Middle frontal gyrus (tissue), 1 donor: ENCODE data around the gene TREML1.

Experiments used
- DNase-seq: peaks from one replicate; pipeline ENCODE4 v3.0.0-alpha.2; 2015; ENCODE audit warnings: low spot score; ENCODE audit errors: extremely low spot score

The TREML1 gene

DNA sequence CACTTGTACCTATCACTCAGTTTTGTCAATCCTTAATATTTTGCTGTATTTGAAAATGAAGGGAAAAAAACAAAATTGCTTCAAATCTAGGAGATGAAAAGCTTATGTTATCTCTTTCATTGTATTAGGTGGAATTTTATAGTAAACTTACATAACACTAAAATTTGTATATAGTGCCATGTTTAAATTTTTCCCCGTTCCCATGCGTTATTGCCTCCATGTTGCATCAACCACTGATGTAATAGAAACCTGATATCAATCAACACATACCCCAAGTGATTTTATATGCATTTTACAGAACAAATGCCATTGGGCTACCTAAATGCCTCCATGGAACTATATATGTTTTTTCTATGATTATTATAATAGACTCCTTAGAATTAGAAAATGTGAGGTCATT is 23.5 kb upstream of the TREML1 start:
- no peak for DNase-seq

DNA sequence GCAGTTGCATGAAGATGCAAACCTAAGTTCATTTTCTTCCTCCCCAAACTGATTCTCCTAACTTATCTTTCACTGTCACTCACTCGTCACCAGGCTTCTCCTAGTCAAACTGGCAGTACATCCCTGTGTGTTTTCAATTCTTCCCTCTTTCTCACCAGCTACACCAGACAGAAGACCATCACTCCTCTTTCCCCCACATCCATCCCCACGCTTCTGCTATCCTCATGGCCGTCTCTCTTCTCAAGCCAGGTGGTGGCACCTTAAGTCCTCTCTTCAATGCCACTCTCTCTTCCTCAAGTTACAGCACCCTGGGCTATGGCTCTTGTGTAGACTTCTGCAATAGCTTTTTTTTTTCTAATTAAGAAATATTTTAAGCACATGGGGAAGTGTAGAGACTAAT is 23.1 kb upstream of the TREML1 start:
- no peak for DNase-seq

DNA sequence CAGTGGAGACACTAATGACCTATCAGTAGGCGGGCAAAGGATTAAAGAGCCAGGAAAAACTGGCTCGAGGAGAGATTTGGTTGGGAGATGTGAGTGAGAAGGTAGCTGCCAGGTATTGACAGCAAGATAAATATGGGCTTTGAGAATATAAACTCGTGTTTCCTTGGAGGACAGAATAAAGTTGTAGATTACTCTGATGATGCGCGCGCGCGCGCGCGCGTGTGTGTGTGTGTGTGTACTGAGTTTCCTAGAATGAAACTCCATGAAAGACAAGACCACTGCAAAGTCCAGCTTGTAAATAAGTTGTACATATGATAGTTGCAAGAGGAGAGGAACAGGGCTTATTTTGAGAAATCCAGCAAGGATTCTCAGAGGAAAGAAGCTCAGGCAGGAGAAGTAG is 22.0 kb upstream of the TREML1 start:
- DNase-seq, result no peak

DNA sequence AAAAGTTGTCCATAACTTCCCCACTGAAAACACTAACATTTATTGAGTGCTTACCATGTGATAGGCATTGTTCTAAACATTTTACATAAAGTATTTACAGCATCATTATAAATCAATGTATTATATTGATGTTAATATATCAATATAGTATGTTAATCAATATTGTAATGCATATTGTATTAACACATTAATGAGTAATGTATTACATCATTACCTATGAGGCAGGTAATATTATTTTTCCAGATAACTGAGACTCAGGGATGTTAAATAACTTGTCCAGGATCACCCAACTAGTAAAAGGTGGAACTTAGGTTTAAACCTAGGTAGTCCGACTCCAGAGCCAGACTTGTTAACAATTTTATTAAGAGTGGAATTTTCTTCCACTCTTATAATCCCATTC is 20.9 kb upstream of the TREML1 start:
- DNase-seq, result no peak

DNA sequence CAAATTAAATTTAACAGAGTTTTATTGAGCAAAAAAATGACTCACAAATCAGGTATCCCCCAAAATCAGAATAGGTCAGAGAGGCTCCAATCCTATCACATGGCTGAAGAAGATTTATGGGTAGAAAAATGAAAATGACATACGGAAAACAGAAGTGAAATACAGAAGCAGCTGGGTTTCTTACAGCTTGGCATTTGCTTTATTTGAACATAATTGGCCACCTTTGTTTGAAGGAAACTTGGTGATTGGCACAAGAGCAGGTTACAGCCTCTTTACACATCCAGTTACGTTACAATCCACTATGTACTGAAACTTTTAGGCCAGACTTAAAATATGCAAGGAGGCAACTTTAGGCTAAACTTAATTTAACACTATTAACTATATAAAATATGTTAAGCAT is 20.5 kb upstream of the TREML1 start:
- DNase-seq, result no peak

DNA sequence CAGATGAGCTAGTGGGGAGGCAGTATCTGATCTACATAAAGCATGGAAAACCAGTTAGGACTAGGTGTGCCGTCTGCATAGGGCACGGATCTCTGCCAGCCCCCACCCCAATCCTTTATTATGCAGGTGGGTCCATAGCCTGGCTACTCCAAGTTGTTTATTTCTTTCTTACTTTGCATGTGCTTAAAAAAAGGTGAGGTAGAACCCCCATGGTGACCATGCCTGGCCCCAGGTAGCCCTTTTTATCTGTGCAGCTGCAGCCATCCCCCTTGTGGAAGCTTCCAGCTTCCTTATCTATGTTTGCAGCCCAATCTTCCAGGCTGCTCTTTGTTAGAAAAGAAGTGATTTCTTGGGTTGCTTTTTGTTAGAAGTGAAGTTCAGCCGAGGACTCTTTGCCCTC is 17.8 kb upstream of the TREML1 start:
- DNase-seq, result no peak

DNA sequence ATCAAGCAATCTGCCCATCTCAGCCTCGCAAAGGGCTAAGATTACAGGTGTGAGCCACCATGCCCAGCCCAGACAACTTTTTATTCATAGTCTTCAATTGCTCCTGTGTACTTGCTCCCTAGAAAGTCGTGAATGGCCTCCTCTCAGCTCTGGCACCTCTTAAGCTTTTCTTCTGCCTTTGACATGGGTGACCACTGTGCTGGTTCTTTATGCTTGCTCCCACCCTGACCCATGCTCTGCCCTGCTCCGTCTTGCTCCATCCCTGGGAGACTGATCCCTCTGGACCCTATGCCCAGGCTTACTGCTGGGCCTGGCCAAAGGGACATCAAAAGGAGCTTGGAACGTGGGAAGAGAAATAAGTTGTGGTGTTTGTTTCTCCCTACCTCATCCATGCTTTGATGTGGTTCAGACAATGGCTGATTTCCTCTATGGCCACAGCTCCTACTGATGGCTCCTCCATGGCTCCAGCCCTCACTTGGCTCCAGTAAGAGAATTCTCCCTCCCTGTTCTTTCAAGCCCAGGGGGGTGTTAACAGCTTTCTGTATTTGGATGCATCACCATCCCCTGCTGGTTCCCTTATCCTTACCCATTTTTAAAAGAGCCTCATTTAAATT is 16.5 kb upstream of the TREML1 start:
- no peak for DNase-seq

DNA sequence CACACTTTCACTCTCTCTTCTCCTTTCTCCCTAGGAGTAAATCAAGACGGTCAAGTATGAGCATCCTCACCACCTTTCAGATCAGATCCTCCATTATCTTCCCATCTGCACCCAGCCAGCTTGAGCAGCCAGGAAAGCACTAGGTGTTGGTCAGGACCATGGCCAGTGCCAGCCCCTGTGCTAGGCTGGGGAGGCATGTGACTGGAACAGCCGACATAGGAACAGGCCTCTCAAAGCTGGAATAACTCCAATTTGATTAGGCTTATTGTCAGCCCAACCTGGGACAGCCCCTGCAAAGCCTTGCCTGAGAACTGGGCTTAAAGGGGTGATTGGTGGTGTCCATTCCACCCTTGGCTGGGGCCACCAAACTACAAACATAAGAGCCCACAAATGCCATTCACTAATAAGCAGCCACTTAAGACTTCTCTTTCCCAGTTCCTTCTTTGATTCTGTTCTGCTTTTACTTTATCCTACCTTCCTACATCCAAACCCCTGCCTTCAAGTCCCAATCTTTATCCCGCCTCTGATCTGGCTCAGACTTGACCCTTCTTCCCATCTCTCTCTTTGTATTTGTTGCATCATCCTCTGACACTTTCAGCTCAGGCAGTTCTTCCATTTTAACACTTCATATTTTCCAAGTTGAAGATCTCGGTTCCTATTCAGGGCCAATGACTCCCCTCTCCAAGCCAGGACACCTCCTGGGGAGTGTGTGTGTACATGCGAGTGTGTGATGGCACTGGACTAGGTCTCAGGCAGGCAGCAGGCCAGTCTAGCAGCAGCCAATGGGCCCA is 13.2 kb upstream of the TREML1 start:
- DNase-seq, result no peak

DNA sequence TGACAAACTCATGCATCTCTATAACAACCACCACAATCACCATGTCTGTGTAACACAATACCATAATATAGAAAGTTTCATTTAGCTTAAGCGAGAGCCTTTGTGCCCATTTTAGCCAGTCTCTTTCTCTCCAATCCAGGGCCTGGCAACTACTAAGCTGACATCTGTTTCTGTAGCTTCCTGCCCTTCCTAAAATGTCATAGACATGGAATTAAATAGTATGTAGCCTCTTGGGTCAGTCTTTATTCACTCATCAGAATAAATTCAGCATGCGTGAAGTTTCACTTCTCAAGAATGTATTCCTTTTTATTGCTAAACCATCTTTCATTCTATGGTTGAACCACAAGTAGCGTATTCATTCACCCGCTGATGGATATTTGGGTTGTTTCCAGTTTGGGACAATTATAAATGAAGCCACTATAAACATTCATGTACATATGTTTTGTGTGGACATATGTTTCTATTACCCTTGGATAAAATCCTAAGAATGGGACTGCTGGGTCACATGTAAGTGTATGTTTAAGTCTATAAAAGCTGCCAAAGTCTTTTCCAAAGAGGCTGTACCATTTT is 10.5 kb upstream of the TREML1 start:
- no peak for DNase-seq

DNA sequence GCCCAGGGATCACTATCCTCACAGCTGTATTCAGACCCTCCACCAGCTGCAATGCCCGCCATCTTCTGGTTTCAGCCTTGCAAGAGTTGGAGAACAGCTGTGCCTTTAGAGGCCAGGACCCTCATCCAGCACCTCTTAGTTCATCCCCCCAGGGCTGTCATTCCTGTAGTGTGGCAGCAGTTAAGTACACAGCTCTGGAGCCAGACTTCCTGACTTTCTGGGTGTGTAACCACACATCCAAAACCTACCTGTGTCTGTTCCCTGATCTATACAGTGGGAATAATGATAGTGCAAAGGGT is 9.2 kb upstream of the TREML1 start:
- no peak for DNase-seq

DNA sequence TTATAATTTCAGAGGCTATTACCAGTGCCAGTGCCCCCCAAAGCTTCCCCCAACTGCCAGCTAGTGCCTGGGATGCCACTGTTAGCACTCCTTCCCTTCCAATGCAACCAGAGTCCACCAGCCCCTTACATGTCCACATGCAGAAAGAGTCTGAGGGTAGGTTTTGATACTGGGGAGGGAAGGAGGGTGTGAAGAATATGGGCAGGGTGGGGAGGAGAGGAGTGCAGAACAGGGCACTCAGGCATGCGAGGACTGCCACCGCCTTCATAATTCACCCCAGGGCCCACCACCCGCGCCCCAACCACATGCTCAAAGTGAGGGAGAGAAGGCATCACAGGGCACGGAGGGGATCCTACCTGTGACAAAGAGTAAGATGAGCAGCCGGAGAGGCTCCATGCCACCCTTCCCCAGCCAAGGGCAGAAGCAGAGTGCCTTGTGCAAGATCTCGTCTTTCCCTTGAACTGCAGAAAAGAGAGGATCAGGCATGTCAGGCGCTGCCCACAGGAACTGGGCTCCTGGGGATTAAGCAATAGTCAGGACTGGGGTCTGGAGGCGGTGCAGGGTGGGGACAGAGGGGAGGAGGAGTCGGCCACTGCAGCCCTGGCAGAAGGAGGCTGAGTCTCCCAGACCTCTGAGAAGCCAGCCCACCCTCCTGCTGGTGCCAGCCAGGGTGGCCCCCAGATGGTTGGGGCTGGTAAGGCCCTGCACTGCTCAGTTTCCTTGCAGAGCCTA is 8.7 kb upstream of the TREML1 start, which contains the start of gene TREM2:
Gene TREM2, minus strand, starts transcription at position 430 of the 732 bp plus-strand sequence. Its CDS starts 34 bp downstream, at position 396.
- no peak for DNase-seq

DNA sequence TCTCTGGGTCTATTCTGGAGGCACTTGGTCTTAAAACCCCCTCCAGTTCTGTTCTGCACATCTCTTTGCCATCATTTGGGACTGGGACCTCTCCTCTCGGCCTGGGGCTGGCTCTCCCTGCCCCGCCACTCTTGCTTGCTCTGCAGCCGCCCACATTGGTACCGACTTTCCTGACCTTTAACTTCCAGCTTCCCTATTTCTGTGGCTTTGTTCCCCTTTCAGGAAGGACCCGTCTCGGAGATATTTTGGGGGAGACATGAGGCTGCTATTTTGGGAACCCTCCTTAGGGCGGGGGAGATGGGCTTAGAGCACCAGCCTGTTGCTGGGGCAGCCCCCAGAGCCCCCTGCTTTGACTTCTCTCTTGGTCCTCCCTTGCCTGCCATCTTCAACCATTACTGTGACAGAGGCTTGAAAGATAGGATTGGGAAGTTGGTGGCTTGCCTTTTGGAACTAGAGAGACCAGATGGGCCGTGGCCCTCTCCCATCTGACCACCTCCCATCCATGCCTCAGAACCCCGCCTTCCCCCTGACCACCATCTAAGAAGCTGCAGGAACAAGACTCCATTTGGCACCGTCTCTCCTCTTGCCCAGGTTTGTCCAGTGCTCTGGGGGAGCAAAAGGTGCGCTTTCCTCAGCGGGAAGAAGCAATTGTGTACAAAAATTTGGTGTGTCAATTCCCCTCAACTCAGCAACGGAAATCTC is 7.9 kb upstream of the TREML1 start:
- no peak for DNase-seq

DNA sequence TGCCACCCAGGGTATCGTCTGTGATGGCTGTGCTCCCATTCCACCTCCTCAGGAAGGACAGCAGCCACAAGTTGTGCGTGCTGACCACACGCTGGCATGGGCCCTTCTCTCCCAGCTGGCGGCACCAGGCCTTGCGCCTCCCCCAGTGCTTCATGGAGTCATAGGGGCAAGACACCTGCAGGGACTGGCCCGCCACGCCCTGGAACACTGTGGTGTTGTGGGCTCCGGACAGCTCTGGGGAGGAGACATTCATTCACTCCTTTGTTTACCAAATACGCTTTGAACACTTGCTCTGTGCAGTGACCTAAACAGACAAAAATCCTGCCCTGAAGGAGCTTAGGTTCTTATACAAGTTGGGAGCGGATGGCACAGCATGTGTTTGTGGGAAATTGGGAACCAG is 7.2 kb upstream of the TREML1 start:
- DNase-seq, result no peak

DNA sequence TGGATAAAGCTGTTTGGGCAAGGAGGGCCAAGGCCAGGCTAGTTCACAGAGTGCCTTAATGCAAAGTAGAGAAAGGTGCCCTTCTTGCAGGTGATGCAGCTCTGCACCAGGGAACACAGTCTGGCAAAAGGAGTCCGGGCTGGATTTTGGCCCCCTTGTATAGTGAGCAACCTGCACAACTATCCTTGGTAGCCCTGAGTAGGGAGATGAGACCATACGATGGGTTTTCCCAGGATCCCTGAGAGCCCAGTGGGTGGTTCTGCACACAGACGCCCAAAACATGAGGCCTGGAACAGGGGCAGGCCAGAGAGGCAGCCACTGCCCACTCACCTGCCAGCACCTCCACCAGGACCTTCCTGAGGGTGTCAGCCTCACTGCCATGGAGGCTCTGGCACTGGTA is 6.8 kb upstream of the TREML1 start:
- DNase-seq, result no peak

DNA sequence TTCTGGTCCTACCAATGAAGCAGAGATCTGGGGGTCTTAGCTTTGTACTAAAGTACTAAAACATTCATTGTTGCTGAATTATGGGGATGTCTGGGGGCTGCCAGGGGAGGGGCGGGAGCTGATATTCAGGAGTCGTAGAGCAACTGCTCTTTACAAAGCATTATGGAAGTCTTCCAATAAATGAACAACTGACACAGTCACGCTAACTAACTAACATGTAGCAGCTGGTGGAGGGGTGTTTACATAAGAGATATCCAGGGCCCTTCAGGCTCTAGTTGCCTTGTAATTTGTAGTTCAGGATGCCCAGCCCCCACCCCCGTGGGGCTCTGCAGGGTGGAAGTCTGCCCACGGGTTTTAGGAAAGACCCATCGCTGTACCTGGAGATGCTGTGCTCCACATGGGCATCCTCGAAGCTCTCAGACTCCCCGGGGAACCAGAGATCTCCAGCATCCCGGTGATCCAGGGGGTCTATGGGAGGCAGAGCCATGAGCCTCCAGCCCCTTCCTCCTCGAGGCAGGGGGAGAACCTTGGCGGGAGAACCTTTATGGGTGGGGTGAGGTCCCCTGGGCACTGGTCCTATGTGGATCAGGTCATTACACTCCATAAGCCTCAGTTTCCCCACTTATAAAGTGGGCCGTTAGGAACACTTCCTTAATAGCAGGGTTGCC is 5.4 kb upstream of the TREML1 start:
- no peak for DNase-seq

DNA sequence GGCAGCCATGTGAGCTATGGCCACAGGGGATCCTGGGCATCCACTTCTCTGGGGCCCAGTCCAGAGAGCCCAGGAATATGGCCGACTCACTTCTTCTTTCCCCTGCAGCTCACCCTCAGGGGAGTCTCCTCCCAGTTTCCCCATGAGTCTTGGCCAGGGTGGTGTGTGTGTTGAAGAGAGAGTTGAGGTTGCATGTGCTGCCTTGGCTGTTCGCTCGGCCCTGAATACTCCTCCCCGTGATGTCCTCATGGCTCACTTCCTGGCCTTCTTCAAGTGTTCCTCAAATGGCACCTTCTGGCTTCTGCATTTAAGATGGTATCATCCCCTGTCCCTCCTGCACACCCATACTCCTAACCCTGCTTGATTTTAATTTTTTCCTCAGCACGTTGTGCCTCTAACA is 3.2 kb upstream of the TREML1 start:
- DNase-seq, result no peak

DNA sequence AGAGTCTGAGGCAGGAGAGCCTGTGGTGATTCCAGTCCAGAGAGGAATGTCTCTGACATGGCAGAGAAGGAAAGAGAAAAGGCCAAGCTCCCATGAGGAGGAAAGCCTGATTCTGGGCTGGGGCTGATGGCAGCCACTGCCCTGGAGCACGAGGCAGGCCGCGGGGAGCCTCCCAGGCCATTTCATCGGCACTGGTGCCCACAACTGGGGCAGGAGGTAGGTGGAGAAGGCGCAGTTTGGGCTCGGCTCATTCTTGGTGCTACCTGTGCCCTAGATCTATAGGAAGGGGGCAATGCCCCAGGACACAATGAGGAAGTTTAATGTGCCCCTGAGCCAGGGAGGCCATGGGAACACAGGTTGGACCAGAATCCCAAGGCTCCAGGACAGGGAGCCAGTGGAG is 2.6 kb upstream of the TREML1 start:
- no peak for DNase-seq

DNA sequence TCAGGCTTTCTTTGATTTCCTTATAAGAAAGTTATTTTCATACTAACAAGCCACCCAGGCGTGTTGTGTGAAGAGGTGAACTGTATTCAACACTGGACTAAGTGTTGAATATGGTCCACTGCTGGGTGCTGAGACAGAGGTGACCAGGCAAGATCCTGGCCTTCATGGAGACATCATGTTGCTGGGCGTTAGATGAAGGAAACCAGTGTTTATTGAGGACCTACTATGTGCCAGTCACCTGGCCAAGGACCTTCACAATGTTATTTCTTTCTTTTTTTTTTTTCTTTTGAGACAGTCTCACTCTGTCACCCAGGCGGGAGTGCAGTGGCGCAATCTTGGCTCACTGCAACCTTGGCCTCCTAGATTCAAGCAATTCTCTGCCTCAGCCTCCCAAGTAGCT is 1.9 kb upstream of the TREML1 start:
- DNase-seq, result no peak

DNA sequence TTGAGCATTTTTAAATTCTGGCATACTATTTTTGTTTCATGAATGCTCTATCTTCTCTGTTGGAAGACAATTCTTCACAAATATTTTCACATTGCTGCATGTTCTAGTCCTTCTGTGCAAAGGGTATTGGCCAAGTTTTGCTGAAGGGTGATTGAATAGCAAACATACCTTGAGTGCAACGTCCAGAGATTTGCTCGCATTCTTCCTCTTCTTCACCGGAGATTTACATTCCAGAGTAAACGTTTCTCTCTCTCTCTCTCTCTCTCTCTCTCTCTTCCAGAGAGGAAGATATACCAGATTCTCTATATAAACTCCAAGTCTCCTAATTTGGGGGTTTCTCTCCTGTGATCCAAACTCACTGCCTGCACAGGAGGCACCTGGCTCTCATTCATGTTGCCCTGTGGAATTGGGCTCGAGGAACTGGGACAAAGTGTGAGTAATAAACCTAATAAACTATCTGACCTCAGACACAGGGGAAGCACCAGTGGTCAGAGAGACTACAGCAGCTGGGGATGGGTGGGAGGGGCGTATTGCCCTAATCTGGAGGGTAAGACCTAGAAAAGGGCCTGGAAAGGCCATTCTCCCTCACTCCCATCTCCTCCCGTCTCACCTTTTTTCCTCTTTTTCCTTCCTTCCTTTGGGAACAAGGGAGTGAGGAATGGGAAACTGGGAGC is 1.1 kb upstream of the TREML1 start:
- DNase-seq, result no peak

DNA sequence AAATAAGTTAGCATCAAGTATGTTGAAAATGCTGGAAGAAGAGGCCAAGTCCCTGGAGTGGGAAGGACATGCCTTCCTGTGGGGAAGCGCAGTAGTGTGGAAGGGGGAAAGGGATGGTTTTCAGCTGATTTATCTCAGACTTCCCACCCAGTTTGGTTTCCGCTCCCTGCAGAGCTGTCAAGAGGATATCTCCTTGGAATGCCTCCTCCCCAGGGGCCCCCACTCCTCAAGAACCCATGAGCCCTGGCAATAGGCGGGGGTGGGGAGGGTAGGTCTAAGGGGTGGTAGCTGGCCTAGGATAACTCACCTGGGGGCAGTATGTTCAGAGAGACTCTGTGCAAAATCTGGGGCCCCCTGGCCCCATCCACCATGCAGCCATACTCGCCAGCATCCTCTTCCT is 696 bp downstream of the TREML1 start:
- no peak for DNase-seq

DNA sequence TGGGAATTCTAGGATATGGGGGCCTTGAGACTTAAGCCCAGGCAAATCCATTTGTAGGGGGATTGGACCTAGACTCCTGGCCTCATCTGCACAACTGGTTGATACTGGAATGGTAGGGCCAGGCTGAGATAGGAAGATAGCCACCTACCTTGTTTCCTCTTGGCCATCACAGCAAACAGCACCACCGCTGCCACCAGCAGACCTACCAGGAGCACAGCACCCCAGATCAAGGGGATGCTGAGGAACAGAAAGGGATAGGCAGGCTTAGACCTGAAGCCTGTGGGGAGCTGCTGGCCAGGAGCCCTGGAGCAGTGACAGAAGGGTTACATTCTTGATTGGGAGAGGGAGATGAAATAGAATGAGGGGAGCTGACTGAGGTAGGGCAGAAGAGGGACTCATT is 3.5 kb downstream of the TREML1 start:
- no peak for DNase-seq
